Activated gamma-delta T cell treated with anti-CD3 and anti-CD28 coated beads, Interleukin-2, amount 50 U/mL, for 16 hours (primary cell): Measurements from ENCODE around the gene SNCB.

ENCODE experiments used
- DNase-seq: peaks from one replicate; pipeline ENCODE4 v3.0.0-alpha.2; 2020; ENCODE audit warnings: low read depth

Gene SNCB

DNA sequence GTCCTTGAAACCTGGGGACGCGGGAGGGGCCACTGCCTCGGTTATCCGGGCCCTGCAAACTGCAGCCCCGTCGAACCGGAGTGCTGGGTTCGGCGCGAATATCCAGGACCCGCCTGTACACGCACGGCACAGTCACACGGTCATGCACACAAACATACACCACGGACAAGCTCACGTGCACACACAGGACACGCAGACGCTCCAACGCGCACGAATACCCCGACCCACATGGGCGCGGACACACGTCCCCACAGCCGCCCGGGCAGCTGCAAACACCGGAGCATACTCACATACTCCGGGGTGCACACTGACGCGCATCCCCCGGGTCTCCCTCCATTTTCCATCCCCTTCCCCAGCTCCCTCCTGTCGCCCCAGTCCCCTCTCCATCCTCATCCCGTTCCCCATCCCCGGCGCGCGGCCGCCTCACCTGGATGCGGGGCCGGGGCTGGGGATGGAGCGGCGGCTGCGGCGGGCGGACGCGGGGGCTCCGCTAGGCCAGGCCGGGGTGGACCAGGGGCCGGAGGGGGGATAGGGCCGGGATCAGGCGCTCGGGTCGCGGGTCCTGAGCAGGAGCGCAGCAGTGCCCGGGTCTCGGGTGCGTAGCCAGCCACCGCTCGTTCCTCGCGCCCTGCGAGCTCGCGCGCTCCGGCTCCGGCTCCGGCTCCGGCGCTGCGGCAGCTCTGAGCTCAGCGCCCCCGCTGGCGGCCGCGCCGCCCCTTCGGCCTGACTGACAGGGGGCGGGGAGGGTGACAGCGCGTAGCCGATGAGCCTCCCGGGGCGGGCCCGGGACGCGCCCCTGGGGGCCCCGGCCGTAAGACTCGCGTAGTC lies at the start of gene SNCB, which contains the start of gene EIF4E1B:
Gene SNCB, minus strand, starts transcription at position 682 of the 828 bp plus-strand sequence. CDS start 880 bp downstream, outside the sequence.
Gene EIF4E1B, plus strand, starts transcription at position 823 of the 828 bp plus-strand sequence. CDS start 12,113 bp downstream, outside the sequence.
- DNase-seq = peak; percentile 35

DNA sequence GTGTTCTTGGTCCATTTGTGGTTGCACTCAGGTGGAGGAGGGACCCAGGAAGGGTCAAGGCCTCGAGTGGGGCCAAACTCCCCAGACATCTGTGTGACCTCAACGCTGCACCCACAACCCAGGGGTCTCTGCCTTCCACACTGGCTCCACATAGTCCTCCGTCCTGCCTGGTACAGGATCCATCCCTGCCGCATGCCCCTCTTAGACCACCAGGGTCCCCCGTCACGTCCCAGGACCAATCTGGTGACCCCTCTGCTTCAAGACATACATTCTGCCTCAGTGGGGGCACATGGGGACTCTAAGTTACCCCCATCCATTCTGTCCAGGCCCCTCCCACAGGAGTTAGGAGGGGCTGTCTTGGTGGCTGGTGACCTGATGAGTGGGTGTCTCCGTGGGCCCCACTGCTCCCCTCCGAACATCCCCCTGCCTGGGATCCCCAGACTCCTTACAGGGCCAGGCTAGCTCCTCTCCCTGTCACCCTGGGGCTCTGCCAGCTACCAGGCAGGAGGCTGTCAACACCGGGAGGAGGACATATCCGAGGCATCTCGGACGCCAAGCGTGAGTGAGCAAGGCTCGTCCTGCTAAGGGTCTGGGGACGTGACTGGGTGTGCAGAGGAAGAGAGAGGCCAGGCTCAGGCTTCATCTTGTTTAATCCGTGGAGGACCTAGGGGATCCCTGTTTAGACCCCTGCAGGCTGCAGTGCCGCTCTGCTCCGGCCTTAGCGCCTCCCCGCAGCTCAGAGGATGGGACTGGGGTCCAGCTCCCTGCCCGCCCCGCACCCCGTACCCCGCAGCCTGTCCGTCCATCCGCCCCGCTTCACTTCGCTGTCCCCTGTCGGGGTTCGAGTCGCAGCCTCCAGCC lies 49.3 kb upstream of the SNCB start:
- no peak for DNase-seq

GRCh38 chr5:176678584-176678983 lies 48.2 kb upstream of the SNCB start:
- DNase-seq = no peak

DNA sequence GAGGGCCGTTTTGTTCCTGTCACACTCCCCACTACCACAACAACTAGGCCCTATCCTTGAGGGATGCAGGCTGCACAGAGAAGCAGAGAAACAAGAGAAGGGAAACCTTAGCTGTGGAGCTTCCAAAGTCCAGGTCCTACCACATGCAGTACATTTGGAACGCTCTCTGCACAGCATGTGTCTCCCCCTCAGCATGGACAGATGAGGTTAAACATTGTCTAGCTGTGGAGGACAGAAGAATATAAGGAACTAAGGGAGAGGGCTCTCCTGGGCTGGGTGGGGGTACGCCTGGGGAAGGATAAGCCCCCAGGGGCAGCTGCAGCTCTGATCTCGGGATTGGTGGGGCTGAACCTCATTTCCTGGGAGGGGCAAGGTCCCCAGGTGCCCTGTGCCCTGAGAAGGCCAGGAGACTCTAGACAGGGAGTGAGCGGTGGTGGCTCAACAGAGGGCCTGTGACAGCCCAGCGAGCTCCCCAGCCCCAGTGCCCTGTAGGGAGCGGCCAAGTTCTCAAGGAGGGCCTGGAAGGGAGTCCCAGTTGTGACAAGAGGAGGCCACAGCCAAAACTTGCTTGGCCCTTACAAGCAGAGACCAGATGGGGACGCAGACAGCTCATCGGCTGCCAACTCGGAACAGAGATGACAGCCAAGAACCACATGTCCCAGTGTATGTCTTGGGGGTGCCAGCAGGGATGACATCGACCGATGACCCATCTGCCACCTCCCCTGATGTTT lies 47.0 kb upstream of the SNCB start:
- DNase-seq = no peak

DNA sequence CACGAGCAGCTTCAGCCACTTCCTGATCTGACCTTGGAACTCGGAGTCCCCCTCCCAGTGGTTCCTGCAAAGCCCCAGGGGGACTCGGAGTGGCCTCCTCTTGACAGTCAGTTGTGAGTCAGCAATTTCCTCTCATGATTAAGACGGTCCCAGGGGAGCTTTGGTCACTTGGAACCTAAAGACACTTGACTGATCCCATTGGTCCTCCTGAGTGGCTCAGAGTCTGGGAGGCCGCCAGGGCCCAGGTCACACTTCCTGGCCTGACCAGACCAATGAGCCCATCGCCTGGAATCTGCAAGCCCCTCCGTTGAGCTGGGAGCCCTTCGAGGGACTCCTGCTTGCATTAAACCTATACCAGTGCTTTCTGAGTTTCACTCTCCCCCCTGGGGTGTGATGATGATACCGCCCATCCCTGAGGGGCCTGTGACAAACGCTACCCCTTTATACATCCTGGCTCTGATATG lies 46.1 kb upstream of the SNCB start:
- no peak for DNase-seq

GRCh38 chr5:176675676-176676360 lies 45.5 kb upstream of the SNCB start:
- no peak for DNase-seq

- no peak for DNase-seq
These were observed 44.5 kb upstream of the SNCB start for GRCh38 chr5:176674799-176675198.

- DNase-seq = no peak
These were observed 43.6 kb upstream of the SNCB start for GRCh38 chr5:176673651-176674583.

DNA sequence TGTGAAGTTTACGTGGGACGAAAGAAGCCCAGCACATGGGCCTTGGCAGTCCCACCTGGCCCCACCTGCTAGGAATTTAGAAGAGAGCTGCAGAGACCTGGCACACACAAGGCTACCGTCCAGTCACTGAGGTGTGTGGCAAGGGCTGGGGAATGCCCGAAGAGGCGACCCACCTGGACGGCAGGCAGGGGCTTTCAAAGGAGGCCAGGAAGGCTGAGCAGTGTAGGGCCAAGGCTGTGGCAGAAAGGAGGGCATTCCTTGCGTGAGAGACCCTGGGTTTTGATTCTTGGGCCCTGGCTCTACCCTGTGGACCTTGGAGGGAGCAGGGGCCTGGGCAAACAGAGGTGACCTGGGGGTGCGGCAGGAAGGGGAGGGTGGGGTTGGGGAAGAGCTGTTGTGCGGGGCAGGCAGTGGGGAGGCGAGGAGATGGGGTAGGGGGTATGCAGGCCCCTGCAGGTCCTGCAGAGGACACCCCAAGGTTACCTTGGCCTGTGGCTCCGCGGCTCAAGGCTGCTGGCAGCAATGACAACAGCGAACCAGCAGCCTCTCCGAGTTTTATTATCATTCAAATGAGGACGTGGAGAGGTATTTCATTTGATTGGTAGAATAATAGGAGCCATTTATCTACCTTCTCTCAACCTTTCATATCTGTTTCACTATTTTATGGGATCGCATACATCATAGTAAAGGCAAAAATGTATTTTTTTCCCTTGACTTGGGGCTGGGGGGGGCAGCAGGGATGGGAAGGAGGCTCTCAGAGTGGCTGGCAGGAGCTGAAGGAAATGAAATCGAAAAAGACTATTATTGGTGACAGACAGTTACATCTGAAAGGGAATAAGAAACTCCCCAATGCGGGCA lies 41.8 kb upstream of the SNCB start:
- DNase-seq = no peak

- no peak for DNase-seq
These were observed 41.1 kb upstream of the SNCB start for GRCh38 chr5:176671399-176671798.

DNA sequence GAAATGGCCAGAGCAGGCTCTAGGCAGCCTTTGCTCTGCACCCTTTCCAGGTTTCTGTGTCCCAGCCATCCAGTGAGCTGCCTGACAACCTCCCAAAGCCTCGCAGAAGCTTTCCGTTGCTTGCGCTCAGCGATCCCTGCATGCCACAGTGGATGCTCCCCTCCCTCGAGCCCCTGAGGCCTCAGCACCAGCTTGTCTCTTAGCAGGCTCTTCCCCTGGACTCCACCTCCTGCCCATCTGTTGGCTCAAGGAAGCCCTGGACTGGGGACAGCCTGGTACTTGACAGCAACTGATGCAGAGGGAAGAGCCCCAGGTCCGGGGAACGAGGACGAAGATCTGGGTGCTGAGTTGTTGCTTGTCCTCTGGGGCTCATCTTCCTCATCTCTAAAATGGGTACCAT lies 40.1 kb upstream of the SNCB start:
- DNase-seq = no peak

DNA sequence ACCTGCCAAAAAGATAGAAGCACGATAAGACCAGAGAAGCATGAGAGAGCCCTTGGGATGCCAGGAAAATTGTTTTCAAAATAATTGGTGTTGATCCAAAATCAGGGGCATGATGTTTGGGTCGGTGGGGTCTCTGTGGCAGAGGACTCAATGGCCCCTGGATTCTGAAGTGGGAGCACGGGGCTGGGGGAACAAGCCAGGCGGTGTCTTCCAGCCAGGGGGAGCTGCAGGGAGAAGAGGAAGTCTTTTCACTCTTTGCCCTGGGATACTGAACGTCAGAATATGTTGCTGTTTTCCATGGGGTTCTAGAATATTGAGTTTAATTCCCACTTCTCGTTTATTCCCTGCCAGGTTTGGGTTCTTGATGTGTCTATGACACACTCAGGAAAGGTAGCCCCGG lies 37.3 kb upstream of the SNCB start:
- DNase-seq = no peak

DNA sequence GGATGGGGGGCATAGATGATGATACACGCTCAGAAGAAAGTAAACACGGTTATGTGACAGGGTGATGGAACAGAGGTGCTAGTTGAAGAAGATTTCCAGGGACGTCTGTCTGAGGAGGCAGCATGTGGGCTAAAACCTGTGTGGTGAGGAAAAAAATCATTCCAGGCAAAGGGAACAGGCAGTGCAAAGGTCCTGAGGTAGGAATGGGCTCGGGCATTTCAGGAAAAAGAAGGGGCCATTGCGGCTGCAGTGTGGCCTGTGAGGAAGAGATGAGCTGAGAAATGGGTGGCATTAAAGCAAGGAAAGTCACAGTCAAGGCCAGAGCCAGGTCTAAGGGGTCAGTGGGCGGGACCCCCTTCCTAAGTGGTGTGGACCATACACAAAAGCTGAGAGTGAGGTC lies 35.2 kb upstream of the SNCB start:
- no peak for DNase-seq

- no peak for DNase-seq
These were observed 34.6 kb upstream of the SNCB start for GRCh38 chr5:176664886-176665285.

DNA sequence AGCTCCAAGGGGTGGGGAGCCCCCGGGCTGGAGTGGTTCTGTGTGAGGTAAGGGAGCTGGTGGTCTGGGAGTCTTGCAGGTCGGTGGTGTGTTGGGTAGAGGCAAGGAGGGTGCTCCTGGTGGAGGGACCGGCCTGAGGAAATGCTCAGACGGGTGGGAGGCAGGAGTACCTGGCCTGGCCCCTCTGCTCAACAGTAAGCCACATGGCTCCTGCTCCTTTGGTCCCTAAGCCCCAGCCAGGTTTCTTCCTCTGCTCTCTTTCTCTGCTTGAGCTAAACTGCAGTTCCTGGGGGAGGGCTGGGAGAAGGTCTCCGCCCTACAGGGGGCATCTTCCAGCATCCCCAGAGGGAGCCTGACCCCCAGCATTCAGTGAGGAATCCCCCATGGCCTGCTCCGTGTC lies 34.1 kb upstream of the SNCB start:
- no peak for DNase-seq

DNA sequence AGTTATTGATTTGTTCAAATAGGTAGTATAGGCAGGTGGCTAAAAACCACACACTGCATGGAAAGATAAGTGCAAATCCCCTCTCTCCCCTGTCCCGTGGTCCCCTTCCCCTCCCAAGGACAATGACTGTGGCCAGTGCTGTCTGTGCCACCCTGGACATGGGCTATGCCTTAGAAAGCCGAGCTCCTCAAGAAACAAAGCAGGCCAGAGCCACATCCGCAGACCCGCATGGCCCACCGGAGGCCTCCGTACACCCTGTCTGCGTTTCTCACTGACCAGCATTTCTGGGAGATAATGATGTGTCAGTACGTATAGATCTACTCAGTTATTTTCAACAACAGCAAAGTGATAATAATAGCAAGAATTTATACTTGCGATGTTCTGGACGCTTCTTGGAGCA lies 33.2 kb upstream of the SNCB start:
- no peak for DNase-seq

GRCh38 chr5:176662371-176663333 lies 32.3 kb upstream of the SNCB start:
- DNase-seq = no peak

GRCh38 chr5:176661676-176662075 lies 31.3 kb upstream of the SNCB start:
- no peak for DNase-seq
